RWPE1 (cell line): ENCODE data around the gene GPATCH2.
A peak's percentile ranks its signal among the peaks of the same experiment; 100 is the strongest.

Experiments used
- CTCF ChIA-PET: fragments of 350-600 bp; sonication (Branson Sonifier 250); formaldehyde crosslinking; extraction: SDS; loops from one replicate; lab custom pipeline; 2021; lab: Yijun Ruan, JAX
- POLR2A ChIA-PET: fragments of 400-600 bp; formaldehyde crosslinking; extraction: SDS; loops from one replicate; lab custom pipeline; 2020; ENCODE audit warnings: antibody characterized with exemption; ENCODE audit not compliant: low non-redundant PET; lab: Yijun Ruan, JAX
- DNase-seq: peaks from one replicate; pipeline ENCODE4 v3.0.0; 2012; ENCODE audit warnings: low spot score
- H3K27ac ChIP-seq: fragments of 450-650 bp; 2 replicates; pipeline ENCODE4 v1.5.1; 2017
- CTCF ChIP-seq: fragments of 450-650 bp; conservative IDR thresholded peaks from 2 replicates; pipeline ENCODE4 v1.5.1; 2017; ENCODE audit warnings: low read depth, mild to moderate bottlenecking

The GPATCH2 gene

GRCh38 chr1:217630711-217631591, at the start of gene GPATCH2, which contains the start of gene SPATA17:
Gene GPATCH2 (minus strand): TSS chr1:217631090. CDS start chr1:217630971, 119 bp downstream.
Gene SPATA17 (plus strand): TSS chr1:217631344. CDS start chr1:217631379, 35 bp downstream.
- DNase-seq = peak; percentile 88

DNA sequence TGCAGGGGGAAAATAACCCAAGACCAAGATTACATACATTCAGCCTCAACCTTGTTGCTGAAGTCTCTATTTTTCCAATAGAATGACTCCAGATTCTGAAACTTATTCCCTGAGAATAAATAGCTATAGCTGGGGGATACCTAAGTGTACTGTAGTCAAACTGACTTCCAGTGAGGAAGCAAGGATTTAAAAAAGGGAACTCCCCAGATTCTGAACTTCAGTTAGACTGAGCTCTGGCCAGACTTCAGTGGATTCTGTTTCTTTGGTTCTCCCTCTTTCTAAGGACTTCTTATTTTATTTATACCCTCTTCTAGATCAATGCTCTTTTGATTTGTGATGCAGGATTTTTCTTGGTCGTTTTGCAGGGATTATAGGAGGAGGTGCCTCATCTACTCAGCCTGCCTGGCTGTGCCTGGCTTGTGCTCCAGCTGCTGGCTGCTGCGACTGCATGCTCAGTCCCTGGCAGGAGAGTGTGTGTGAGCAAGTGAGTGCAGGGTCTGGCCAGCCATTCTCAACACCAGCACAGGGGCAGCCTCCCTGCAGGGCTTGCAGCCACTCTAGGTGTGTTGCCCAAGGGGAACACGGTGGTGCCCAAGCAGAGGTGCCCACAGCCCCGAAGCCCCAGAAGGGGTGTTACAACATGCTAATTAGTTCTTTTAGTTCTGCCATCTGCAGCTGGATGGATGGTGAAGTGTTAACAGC, 43.3 kb upstream of the GPATCH2 start:
- no peak for TF ChIP-seq CTCF
- no peak overlapping the region for H3K27ac ChIP-seq
- POLR2A ChIA-PET = no interaction called here
- DNase-seq = no peak
- CTCF ChIA-PET = no interaction called here

More at GRCh38 chr1:217630711-217631591, at the start of gene GPATCH2, which contains the start of gene SPATA17:
- POLR2A ChIA-PET = interaction anchor here (0.6 kb wide), 2 partner anchors 29 to 872 kb away, joined by 3 to 4 read pairs; no protein-coding TSS in a partner anchor
- no peak for TF ChIP-seq CTCF
- CTCF ChIA-PET = interaction anchor here (0.6 kb wide), 1 partner anchor 22 kb away, joined by 3 read pairs; no protein-coding TSS in a partner anchor
- H3K27ac ChIP-seq = peak within 1 kb of the TSS; percentile 86

- DNase-seq = no peak
- CTCF ChIA-PET = no interaction called here
- no peak overlapping the region for H3K27ac ChIP-seq
- TF ChIP-seq CTCF = no peak
- POLR2A ChIA-PET = no interaction called here
These were observed 42.5 kb upstream of the GPATCH2 start for GRCh38 chr1:217673387-217673786.

GRCh38 chr1:217668351-217668940, 37.6 kb upstream of the GPATCH2 start:
- TF ChIP-seq CTCF = no peak
- H3K27ac ChIP-seq = no peak overlapping the region
- no peak for DNase-seq
- ChIA-PET CTCF (interaction anchor here (0.6 kb wide), 1 partner anchor 227 kb away, joined by 3 read pairs; no protein-coding TSS in a partner anchor), POLR2A (no interaction called here)

DNA sequence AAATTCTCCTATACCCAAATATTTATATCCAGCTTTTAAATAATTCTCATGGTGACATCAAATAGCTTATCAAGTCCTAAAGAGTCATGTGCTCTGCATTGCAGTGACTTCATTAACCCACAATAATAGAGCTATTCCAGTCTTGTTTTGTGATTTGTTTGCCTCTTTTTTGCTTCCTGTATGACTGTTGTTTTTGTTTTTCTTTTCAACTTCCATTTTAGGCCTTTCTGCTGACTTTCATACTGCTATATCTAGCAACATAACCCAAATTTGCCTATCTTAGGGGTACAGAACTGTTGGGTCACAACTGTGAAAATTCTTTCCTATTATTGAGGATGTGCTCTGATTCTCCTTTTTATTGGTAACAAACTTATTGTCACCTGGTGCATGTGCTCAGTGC, 30.5 kb upstream of the GPATCH2 start:
- no peak for TF ChIP-seq CTCF
- DNase-seq = no peak
- ChIA-PET CTCF (no interaction called here), POLR2A (no interaction called here)
- H3K27ac ChIP-seq = no peak overlapping the region
